ENCODE results near the gene ASGR2. TPM values are rescaled to one million over a fixed set of nuclear protein-coding genes. Genes with fewer than 3 reads are reported as not detected.
"Not testable (repeated sequence)": the region's sequence is repeated elsewhere in the genome, so short reads cannot be mapped to it uniquely, and the experiment has no call there.

The ASGR2 gene
- polyA plus RNA-seq, 3 donors = 0.92 to 2.5 (median 1.3) TPM

- DNase-seq = not testable (repeated sequence)
Measured at GRCh38 chr17:7100641-7101379, 13.8 kb downstream of the ASGR2 start.

- no peak for DNase-seq
Measured at GRCh38 chr17:7098802-7099459, 15.7 kb downstream of the ASGR2 start.

DNA sequence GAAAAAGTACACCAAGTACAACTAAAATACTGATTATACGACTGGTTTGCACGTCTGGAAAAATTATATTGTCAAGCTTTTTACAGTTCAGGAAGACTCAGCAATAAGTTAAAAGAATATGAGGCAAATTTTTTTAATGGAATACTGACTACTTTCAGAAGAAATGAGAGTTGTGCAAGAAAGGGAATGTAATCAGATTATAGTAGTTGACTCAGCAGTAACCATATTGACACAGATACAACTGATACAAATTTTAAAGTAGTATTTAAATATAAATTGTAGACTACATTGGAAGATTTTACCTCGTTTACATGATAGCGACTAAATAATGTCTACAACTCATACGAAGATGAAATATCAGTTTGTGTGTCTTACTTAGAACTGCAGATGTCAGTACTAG, 16.7 kb downstream of the ASGR2 start:
- DNase-seq = no peak

DNA sequence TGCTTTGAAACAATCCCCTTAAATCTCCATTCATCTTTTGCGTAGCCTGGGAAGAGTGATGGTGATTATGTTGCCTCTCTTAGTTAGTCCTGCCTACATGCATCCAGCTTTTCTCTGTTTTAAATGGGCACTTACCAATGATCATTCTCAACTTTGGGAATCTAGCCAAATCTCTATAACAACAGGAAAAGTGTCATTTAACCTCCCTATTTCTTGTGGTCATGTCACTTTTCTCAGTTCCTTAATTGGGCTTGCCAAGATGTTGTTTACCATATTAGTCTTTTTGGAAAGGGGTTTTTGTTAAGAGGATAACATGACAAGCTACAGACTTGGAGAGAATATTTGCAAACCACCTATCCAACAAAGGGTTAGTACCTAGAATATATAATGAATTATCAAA, 19.0 kb downstream of the ASGR2 start:
- no peak for DNase-seq

GRCh38 chr17:7094652-7095019, 20.0 kb downstream of the ASGR2 start:
- DNase-seq = no peak

GRCh38 chr17:7091311-7092005, 23.2 kb downstream of the ASGR2 start:
- not testable (repeated sequence) for DNase-seq

DNA sequence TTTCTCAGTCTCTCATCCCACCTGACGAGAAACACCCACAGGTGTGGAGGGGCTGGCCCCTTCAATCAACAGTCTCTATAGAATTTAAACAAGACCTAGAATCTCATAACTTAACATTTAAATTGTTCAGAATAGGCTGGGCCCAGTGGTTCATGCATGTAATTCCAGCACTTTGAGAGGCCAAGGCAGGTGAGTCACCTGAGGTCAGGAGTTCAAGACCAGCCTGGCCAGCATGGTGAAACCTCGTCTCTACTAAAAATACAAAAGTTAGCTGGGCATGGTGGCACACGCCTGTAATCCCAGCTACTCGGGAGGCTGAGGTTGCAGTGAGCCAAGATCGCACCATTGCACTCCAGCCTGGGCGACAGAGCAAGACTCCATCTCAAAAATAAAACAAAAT, 25.1 kb downstream of the ASGR2 start:
- DNase-seq = not testable (repeated sequence)

- DNase-seq = not testable (repeated sequence)
Measured at GRCh38 chr17:7088442-7088841, 26.2 kb downstream of the ASGR2 start.

DNA sequence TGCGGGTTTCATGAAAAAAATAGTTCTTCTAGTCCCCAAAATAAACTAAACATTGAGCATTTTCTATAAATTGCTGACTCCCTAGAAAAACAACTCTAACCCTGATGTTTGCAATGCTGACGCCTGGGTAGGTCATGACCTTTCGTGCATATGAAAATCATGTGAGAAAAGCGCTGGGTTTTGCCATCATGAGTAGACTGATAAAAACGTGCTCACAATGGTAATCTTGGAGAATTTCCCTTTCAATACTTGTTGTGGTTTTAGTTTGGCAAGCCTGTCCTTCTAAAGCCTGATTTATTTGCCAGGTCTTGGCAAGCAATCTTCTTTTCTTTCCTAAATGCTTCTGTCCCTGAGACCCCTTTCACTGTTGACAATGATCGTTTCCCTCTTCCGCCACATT, 30.5 kb downstream of the ASGR2 start:
- no peak for DNase-seq

GRCh38 chr17:7083592-7083991, 31.0 kb downstream of the ASGR2 start:
- no peak for DNase-seq

DNA sequence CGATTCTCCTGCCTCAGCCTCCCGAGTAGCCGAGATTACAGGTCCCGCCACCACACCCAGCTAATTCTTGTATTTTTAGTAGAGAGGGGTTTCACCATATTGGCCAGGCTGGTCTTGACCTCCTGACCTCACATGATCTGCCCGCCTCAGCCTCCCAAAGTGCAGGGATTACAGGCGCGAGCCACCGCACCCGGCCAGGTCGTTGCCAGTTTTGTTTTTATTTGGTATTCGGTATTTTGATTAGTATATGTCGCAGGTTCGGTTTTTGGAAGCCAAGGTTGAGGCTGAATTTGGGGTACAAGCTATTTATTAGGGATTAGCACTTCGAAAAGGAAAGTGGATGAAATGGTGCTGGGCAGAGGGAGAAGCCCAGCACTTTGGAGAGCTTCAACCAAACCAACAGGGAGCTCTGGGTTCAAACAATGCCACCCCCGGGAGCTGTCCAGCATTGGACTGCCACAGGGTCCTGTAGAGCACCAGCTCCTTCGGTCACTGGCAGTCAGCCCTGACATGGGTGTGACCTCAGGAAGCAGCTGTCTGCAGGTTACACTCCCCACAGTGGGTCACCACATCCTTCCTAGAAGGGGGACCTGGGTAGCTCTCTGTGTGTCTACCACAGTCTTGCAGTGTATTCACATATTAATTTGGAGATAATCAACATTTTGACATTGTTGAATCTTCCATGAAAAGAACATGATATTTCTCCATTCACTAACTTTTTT, 33.1 kb downstream of the ASGR2 start:
- no peak for DNase-seq

GRCh38 chr17:7080456-7081041, 34.1 kb downstream of the ASGR2 start:
- no peak for DNase-seq

DNA sequence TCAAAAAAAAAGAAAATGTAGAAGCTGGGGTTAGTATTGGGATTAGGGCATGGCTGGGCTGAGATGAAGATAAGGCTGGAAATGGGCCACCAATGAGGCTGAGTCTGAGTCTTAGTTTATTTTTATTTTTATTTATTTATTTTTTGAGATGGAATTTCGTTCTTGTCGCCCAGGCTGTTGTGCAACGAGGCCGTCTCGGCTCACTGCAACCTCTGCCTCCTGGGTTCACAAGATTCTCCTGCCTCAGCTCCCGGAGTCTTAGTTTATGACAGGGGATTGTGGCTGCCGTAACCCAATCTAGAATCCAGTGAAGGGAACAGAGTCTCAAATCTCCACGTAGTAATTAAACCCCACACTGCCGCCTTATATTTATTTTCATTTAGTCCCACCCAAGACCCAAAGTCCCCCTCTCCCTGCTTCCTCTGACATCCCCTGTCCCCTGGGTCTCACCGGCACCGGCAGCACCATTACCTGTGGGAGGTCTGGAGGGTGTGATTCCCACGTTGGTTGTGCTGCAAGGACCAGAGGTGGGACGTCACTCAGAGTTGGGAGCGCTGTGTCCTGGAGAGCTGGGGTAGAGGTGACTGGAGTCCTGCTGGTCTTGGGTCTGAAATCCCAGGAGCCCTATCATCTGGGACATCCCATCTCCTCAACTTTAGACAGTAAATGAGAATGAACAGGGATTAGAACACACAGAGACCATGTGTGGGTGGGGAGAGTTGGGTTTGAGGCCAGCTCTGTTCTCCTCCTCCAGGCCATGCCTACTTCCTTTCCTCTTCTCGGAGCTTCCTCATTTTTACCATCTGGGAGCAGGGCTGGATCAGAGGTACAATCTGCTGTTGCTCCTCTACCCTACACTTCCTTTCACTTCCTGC, 34.8 kb downstream of the ASGR2 start, which contains the start of gene CLEC10A:
TSS of gene CLEC10A (minus strand) at position 671 of the 875 bp plus-strand sequence. CDS start 1,439 bp downstream, outside the sequence.
- no peak for DNase-seq

- no peak for DNase-seq
Measured at GRCh38 chr17:7078711-7079110, 35.9 kb downstream of the ASGR2 start.

GRCh38 chr17:7077911-7078546, 36.6 kb downstream of the ASGR2 start:
- DNase-seq = no peak

GRCh38 chr17:7074931-7075330, 39.7 kb downstream of the ASGR2 start:
- DNase-seq = no peak

- DNase-seq = no peak
Measured at GRCh38 chr17:7072406-7072805, 42.2 kb downstream of the ASGR2 start.

DNA sequence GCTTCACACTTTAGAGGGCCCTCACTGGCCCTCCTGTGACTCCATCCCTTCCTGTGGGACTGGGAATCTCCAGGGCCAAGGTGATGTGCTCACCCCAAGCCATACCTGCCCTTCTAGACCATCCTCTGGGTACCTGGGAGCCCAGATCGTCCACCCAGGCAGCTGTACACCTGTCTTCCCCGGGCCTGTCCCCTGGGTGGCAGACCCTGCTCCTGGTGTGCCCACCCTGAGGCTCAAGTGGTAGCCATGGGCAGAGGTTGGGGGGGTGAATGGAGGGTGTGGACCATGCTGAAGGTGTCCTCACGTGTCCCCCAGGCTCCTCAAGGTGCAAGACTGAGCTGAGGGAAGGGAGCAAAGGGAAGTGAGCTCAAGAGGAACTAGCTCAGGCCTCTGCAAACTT, 43.9 kb downstream of the ASGR2 start:
- no peak for DNase-seq

DNA sequence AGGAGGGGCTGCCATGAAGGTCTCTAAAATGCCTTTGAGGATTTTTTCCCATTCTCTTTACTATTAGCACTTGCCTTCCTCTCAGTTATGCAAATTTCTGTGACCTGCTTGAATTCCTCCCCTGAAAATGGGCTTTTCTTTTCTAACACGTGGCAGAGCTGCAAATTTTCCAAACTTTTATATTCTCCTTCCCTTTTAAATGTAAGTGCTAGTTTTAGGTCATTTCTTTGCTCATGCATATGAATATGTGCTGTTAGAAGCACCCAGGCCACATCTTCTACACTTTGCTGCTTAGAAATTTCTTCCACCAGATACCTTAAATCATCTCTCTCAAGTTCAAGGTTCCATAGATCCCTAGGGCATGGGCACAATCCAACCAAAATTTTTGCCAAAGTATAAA, 46.4 kb downstream of the ASGR2 start:
- DNase-seq = no peak

DNA sequence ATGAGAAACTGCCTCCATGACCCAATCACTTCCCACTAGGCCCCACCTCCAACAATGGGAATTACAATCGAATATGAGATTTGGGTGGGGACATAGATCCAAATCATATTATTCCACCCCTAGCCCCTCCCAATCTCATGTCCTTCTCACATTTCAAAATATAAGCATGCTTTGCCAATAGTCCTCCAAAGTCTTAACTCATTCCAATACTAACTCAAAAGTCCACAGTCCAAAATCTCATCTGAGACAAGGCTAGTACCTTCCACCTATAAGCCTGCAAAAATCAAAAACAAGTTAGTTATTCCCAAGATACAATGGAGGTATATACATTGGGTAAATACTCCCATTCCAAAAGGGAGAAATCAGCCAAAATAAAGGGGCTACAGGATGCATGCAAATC, 47.4 kb downstream of the ASGR2 start:
- no peak for DNase-seq
